ENCODE data around the gene NAA25. TPM values are rescaled to one million over a fixed set of nuclear protein-coding genes. Genes with fewer than 3 reads are reported as not detected.
A peak's percentile ranks its signal among the peaks of the same experiment; 100 is the strongest.
"Not testable (repeated sequence)": the region's sequence is repeated elsewhere in the genome, so short reads cannot be mapped to it uniquely, and the experiment has no call there.

NAA25 gene
- total RNA-seq, 2 donors from 2014 or later = 31.6 to 78.3 TPM

- no peak for ATAC-seq
- no peak overlapping the region for H3K4me3 Mint-ChIP-seq
Measured at GRCh38 chr12:112063273-112063672, 45.3 kb downstream of the NAA25 start.

GRCh38 chr12:112061137-112061536 is 47.4 kb downstream of the NAA25 start:
- Mint-ChIP-seq H3K27me3 (no peaks in the 10 kb centered on the region), H3K36me3 (peaks cover 6% of the 10 kb centered on the region), H3K4me3 (no peak overlapping the region), H3K4me1 (ENCODE audit: low read depth in 2 of 2) (no peaks in the 10 kb centered on the region), H3K9me3 (no peaks in the 10 kb centered on the region), H3K27ac (no peak overlapping the region)
- ATAC-seq (no peak), DNase-seq (ENCODE audit: low spot score) (no peak)

More at GRCh38 chr12:112063273-112063672, 45.3 kb downstream of the NAA25 start:
- Mint-ChIP-seq H3K36me3 (peaks cover 14% of the 10 kb centered on the region), H3K27ac (no peak overlapping the region), H3K9me3 (no peaks in the 10 kb centered on the region), H3K27me3 (no peaks in the 10 kb centered on the region), H3K4me1 (ENCODE audit: low read depth in 2 of 2) (peaks cover 0 to 7% of the 10 kb centered on the region in 2 donors)
- no peak for DNase-seq (ENCODE audit: low spot score)

GRCh38 chr12:112049351-112049750 is 59.2 kb downstream of the NAA25 start:
- ATAC-seq = no peak
- Mint-ChIP-seq H3K9me3 (no peaks in the 10 kb centered on the region), H3K36me3 (peaks cover 32% of the 10 kb centered on the region)

GRCh38 chr12:112046003-112046402 is 62.6 kb downstream of the NAA25 start:
- Mint-ChIP-seq H3K9me3 (no peaks in the 10 kb centered on the region), H3K27ac (no peak overlapping the region), H3K4me3 (no peak overlapping the region), H3K27me3 (no peaks in the 10 kb centered on the region), H3K36me3 (peaks cover 21% of the 10 kb centered on the region), H3K4me1 (ENCODE audit: low read depth in 2 of 2) (no peaks in the 10 kb centered on the region)
- DNase-seq (ENCODE audit: low spot score) = no peak
- no peak for ATAC-seq

More at GRCh38 chr12:112049351-112049750, 59.2 kb downstream of the NAA25 start:
- Mint-ChIP-seq H3K4me3 (no peak overlapping the region), H3K4me1 (ENCODE audit: low read depth in 2 of 2) (no peaks in the 10 kb centered on the region), H3K27ac (no peak overlapping the region), H3K27me3 (no peaks in the 10 kb centered on the region)
- DNase-seq (ENCODE audit: low spot score) = no peak

GRCh38 chr12:112036614-112037013 is 72.0 kb downstream of the NAA25 start:
- peaks cover 30% of the 10 kb centered on the region for H3K36me3 Mint-ChIP-seq
- not testable (repeated sequence) for H3K9me3 Mint-ChIP-seq; DNase-seq (ENCODE audit: low spot score); H3K4me1 Mint-ChIP-seq (ENCODE audit: low read depth in 2 of 2); ATAC-seq; H3K27ac Mint-ChIP-seq; H3K27me3 Mint-ChIP-seq; H3K4me3 Mint-ChIP-seq

- peaks cover 30% of the 10 kb centered on the region for H3K36me3 Mint-ChIP-seq
- H3K4me1 Mint-ChIP-seq (ENCODE audit: low read depth in 2 of 2) = peaks cover 5 to 6% of the 10 kb centered on the region in 2 donors
- H3K27ac Mint-ChIP-seq = peak overlapping the region in 1 of 2 donors; percentile 30
- no peak overlapping the region for H3K4me3 Mint-ChIP-seq
- ATAC-seq (no peak), DNase-seq (ENCODE audit: low spot score) (no peak)
- H3K27me3 Mint-ChIP-seq = no peaks in the 10 kb centered on the region
- no peaks in the 10 kb centered on the region for H3K9me3 Mint-ChIP-seq
Measured at GRCh38 chr12:112035219-112035785, 73.3 kb downstream of the NAA25 start.

GRCh38 chr12:112032292-112032691 is 76.3 kb downstream of the NAA25 start:
- no peaks in the 10 kb centered on the region for H3K27me3 Mint-ChIP-seq
- peak overlapping the region in 1 of 2 donors; percentile 11 for H3K27ac Mint-ChIP-seq
- peaks cover 5 to 6% of the 10 kb centered on the region in 2 donors for H3K4me1 Mint-ChIP-seq (ENCODE audit: low read depth in 2 of 2)
- no peak overlapping the region for H3K4me3 Mint-ChIP-seq
- H3K9me3 Mint-ChIP-seq = no peaks in the 10 kb centered on the region
- no peak for DNase-seq (ENCODE audit: low spot score)
- peaks cover 23% of the 10 kb centered on the region for H3K36me3 Mint-ChIP-seq
- no peak for ATAC-seq

GRCh38 chr12:112031472-112031871 is 77.1 kb downstream of the NAA25 start:
- Mint-ChIP-seq H3K4me3 (no peak overlapping the region), H3K36me3 (peaks cover 23% of the 10 kb centered on the region), H3K27me3 (no peaks in the 10 kb centered on the region), H3K4me1 (ENCODE audit: low read depth in 2 of 2) (peaks cover 5 to 6% of the 10 kb centered on the region in 2 donors), H3K9me3 (no peaks in the 10 kb centered on the region), H3K27ac (no peak overlapping the region)
- DNase-seq (ENCODE audit: low spot score) = no peak
- no peak for ATAC-seq

- no peak for DNase-seq (ENCODE audit: low spot score)
- no peak overlapping the region for H3K27ac Mint-ChIP-seq
- peaks cover 10 to 12% of the 10 kb centered on the region in 2 donors for H3K4me1 Mint-ChIP-seq (ENCODE audit: low read depth in 2 of 2)
- no peak for ATAC-seq
- peaks cover 24% of the 10 kb centered on the region for H3K36me3 Mint-ChIP-seq
- no peaks in the 10 kb centered on the region for H3K27me3 Mint-ChIP-seq
- no peaks in the 10 kb centered on the region for H3K9me3 Mint-ChIP-seq
- H3K4me3 Mint-ChIP-seq = no peak overlapping the region
Measured at GRCh38 chr12:112029301-112029700, 79.3 kb downstream of the NAA25 start.

GRCh38 chr12:112025808-112026375 is 82.7 kb downstream of the NAA25 start:
- DNase-seq (ENCODE audit: low spot score) = no peak
- Mint-ChIP-seq H3K9me3 (no peaks in the 10 kb centered on the region), H3K36me3 (peaks cover 19% of the 10 kb centered on the region), H3K27ac (peak overlapping the region; percentile 77 to 82), H3K27me3 (no peaks in the 10 kb centered on the region), H3K4me3 (peak overlapping the region; percentile 50), H3K4me1 (ENCODE audit: low read depth in 2 of 2) (peaks cover 10 to 15% of the 10 kb centered on the region in 2 donors)
- ATAC-seq = no peak

GRCh38 chr12:112023759-112024396 is 84.7 kb downstream of the NAA25 start:
- Mint-ChIP-seq H3K4me1 (ENCODE audit: low read depth in 2 of 2) (peaks cover 10 to 23% of the 10 kb centered on the region in 2 donors), H3K27ac (no peak overlapping the region), H3K36me3 (peaks cover 15% of the 10 kb centered on the region), H3K9me3 (no peaks in the 10 kb centered on the region), H3K27me3 (no peaks in the 10 kb centered on the region), H3K4me3 (no peak overlapping the region)
- ATAC-seq (no peak), DNase-seq (ENCODE audit: low spot score) (no peak)

- peaks cover 12% of the 10 kb centered on the region for H3K36me3 Mint-ChIP-seq
- H3K9me3 Mint-ChIP-seq = no peaks in the 10 kb centered on the region
- peaks cover 16 to 31% of the 10 kb centered on the region in 2 donors for H3K4me1 Mint-ChIP-seq (ENCODE audit: low read depth in 2 of 2)
- no peak for DNase-seq (ENCODE audit: low spot score)
- peak overlapping the region; percentile 68 to 75 for H3K27ac Mint-ChIP-seq
- H3K4me3 Mint-ChIP-seq = no peak overlapping the region
- H3K27me3 Mint-ChIP-seq = no peaks in the 10 kb centered on the region
- no peak for ATAC-seq
Measured at GRCh38 chr12:112022241-112023016, 86.2 kb downstream of the NAA25 start.

- ATAC-seq = no peak
- Mint-ChIP-seq H3K4me3 (no peak overlapping the region), H3K4me1 (ENCODE audit: low read depth in 2 of 2) (peaks cover 19 to 32% of the 10 kb centered on the region in 2 donors), H3K36me3 (peaks cover 14% of the 10 kb centered on the region), H3K27me3 (no peaks in the 10 kb centered on the region), H3K9me3 (no peaks in the 10 kb centered on the region), H3K27ac (peak overlapping the region; percentile 38 to 65)
- DNase-seq (ENCODE audit: low spot score) = no peak
Measured at GRCh38 chr12:112020947-112021457, 87.6 kb downstream of the NAA25 start.
